LNCAP (cell line): ENCODE measurements around the gene CFAP20.

Source experiments
- CTCF ChIP-seq: fragments of 450-650 bp; IDR thresholded peaks from 2 replicates; pipeline ENCODE4 v1.5.1; 2017; ENCODE audit warnings: mild to moderate bottlenecking

Gene CFAP20

DNA sequence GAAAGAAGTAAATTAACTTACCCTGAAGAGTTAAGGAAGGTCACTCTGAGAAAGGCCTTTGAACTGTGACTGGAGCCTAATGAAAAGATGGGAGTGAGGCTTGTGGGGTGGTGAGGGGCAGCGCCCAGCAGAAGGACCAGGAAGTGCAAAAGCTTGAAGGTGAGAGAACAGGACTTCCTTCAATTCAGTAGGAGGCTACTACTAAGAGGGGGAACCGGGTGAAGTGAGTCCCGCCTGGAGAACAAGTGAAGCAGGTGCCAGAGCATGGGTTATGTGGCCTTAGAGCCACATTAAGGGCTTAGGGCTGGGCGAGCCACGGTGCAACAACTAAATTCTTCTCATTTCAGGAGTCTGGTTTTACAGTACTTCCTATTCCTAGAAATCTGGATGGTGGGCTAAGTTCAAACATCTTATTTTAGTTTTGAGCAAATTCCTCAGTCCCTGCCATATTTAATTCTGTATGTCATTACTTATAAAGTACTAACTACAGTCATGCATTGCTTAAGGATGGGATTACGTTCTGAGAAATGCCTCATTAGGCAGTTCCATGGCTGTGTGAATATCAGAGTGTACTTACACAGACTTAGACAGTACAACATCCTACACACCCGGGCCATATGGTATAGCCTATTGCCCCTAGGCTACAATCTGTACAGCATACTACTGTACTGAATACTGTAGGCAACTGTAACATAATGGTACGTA, 5.1 kb downstream of the CFAP20 start:
- no peak for TF ChIP-seq CTCF

- TF ChIP-seq CTCF, result no peak
Observed at GRCh38 chr16:58121132-58121531, 8.0 kb downstream of the CFAP20 start.

DNA sequence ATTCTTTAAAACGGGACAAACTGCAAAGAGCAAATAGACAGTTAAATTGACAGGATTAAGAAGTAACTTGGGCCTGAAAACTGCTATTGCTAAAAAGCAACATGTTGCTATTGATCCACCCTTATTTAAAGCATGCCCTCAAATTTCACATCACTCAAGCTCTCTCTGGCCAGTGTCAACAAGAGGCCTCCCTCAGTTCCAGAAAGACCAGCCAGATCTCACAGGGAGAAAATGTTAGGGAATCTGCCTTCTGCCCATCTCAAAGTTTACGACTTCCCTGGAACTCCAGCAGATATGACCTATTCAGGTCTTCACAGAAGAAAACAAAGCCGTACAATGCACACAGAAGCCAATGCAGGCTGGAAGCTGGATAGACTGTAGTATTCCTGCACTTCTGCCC, 8.9 kb downstream of the CFAP20 start:
- TF ChIP-seq CTCF, result no peak

DNA sequence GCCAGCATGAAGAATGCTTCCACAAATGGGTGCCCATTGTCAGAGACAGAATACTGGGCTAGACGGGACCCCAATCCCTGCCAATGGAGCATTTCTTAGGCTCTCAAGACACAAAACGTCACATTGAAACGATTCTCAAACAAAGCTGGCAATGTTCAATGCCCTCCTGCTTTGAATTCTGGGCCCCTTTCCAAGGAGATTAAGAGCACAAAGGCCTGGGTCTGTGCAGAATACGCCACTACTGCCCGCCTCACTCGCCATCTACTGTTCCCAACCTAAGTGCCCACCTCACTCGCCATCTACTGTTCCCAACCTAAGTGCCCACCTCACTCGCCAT, 9.7 kb downstream of the CFAP20 start:
- no peak for TF ChIP-seq CTCF

DNA sequence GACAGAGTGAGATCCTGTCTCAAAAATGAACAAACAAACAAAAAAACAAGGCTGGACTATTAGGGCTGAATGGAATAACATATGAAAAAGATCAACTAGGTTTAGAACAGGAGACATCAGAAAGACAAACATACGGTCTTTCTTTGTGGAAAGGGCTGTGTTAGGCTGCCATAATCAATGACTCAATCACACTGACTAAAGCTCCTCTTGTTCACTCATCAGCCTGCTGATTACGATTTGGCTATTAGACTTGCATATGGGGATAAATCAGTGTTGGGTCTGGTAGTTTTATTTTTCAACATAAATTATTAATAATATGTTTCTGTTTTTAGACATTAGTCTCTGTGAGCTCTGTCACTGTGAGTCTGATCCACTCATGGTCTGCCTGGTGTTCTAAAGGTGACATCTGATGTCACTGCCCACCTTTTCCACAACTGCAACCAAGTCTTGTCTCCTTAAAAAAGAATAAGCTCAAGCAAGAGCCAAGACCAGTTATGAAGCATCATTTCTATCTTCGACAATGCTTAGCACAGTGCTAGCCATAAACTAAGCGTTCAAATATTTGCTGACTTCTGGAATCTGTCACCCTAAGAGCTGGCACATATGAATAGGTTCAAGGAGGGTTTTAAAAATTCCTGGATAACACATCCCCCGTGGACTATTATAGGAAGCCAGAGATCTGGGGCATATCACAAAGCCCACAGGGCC, 10.2 kb downstream of the CFAP20 start:
- no peak for TF ChIP-seq CTCF

GRCh38 chr16:58116529-58116928, 12.7 kb downstream of the CFAP20 start:
- TF ChIP-seq CTCF, result no peak

GRCh38 chr16:58116081-58116480, 13.1 kb downstream of the CFAP20 start:
- no peak for TF ChIP-seq CTCF
